Esophagus (tissue), 2 donors: Measurements from ENCODE around the gene RCC2. TPM values are rescaled to one million over a fixed set of nuclear protein-coding genes. Genes with fewer than 3 reads are reported as not detected.

Experiments
- H3K27ac ChIP-seq, 2 donors: one replicate each; pipeline ENCODE4 v1.5.1; 2013; ENCODE audit warnings: low read depth in 2 of 2, mild to moderate bottlenecking in 2 of 2, inconsistent platforms in 1 of 2, low read length in 1 of 2, moderate library complexity in 1 of 2
- H3K27me3 ChIP-seq, 2 donors: one replicate each; pipeline ENCODE4 v1.6.1; 2013; ENCODE audit warnings: low read length in 2 of 2, control low read depth in 1 of 2, mild to moderate bottlenecking in 1 of 2; ENCODE audit not compliant: insufficient read depth in 2 of 2, control insufficient read depth in 1 of 2
- H3K36me3 ChIP-seq, 2 donors: one replicate each; pipeline ENCODE4 v1.6.1; 2013; ENCODE audit warnings: low read length in 1 of 2; ENCODE audit not compliant: control insufficient read depth in 2 of 2, insufficient read depth in 2 of 2
- H3K4me1 ChIP-seq, 2 donors: one replicate each; pipeline ENCODE4 v1.6.1; 2013; ENCODE audit warnings: low read length in 1 of 2; ENCODE audit not compliant: control insufficient read depth in 2 of 2, insufficient read depth in 2 of 2
- H3K4me3 ChIP-seq, 2 donors: one replicate each; pipeline ENCODE4 v1.5.1; 2013; ENCODE audit warnings: low read length in 2 of 2, mild to moderate bottlenecking in 2 of 2, low read depth in 1 of 2, moderate library complexity in 1 of 2
- H3K9me3 ChIP-seq, 2 donors: one replicate each; pipeline ENCODE4 v1.6.1; 2013; ENCODE audit warnings: mild to moderate bottlenecking in 2 of 2, low read depth in 1 of 2, low read length in 1 of 2, moderate library complexity in 1 of 2; ENCODE audit not compliant: control insufficient read depth in 2 of 2, insufficient read depth in 1 of 2
- WGBS, 2 donors: extraction: QIAGEN DNeasy Blood & Tissue Kit; methylation state at CpG; one replicate each; pipeline ENCODE4 v1.1.7; 2013; 5-methylcytosine and 5-hydroxymethylcytosine counted together
- polyA plus RNA-seq, 2 donors: library from polyadenylated mRNA; stranded (reverse); fragments of 200-250 nt; gene quantifications; one replicate each; pipeline ENCODE4 v1.2.3, GENCODE V29; 2013
- donor health status: healthy with polysubstance abuse.
- donor health status: Bipolar disorder and iron deficiency.

RCC2 gene
- polyA plus RNA-seq, 2 donors: 48.8 TPM

DNA sequence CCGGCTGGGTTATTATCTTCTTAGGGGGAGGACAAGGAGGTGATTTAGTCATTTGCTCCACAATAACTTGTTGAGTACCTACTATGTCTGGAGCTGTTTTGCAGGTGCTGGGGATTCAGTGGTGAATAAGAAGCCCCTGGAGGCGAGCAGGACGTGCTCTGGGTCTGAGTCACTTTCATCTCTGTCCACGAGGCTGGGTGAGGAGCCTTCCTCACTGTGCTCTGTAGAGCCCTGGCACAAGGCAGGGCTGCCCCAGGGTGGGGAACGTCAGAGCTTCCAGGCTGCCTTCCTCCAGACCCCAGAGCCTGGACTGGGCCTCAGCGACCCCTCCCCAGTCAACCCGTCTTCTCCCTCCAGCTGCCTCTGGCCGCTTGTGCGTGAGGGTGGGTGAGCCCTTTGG, 70.0 kb downstream of the RCC2 start:
- WGBS, 2 donors: 53 to 67% methylated on average over 9 of the region's 9 CpGs
- Histone ChIP-seq H3K27ac (no peak overlapping the region), H3K9me3 (no peaks in the 10 kb centered on the region), H3K4me1 (peaks cover 0 to 3% of the 10 kb centered on the region in 2 donors), H3K36me3 (no peaks in the 10 kb centered on the region), H3K27me3 (no peaks in the 10 kb centered on the region), H3K4me3 (no peak overlapping the region)

DNA sequence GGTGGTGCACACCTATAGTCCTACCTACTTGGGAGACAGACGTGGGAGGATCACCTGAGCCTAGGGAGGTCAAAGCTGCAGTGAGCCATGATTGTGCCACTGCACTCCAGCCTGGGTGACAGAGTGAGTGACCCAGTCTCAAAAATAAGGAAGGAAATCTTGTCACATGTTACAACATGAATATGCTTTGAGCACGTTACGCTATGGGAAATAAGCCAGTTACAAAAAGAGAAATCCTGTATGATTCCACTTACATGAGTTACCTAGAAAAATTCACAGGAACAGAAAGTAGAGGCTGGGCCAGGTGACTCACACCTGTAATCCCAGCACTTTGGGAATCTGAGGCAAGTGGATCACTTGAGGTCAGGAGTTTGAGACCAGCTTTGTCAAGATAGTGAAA, 74.2 kb downstream of the RCC2 start:
- H3K9me3 ChIP-seq: no peaks in the 10 kb centered on the region
- WGBS, 2 donors: 46 to 64% methylated on average over 3 of the region's 3 CpGs
- H3K4me3 ChIP-seq: no peak overlapping the region
- no peak overlapping the region for H3K27ac ChIP-seq
- no peaks in the 10 kb centered on the region for H3K27me3 ChIP-seq
- H3K4me1 ChIP-seq: peaks cover 0 to 5% of the 10 kb centered on the region in 2 donors
- no peaks in the 10 kb centered on the region for H3K36me3 ChIP-seq

DNA sequence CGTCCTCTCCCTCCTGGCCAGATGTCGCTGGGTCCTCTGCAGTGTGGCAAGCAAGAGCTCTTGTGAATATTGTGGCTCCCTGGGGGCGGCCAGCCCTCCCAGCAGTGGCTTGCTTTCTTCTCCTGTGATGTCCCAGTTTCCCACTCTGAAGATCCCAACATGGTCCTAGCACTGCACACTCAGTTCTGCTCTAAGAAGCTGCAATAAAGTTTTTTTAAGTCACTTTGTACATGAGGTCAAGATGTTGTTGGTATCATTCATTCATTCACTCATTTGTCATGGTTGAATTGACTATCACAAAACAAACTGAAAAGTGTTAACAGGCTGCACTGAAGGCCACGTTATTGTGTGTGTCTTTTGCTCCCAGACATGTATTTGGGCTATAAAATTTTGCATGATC, 75.7 kb downstream of the RCC2 start:
- Histone ChIP-seq H3K36me3 (no peaks in the 10 kb centered on the region), H3K4me3 (no peak overlapping the region), H3K9me3 (no peaks in the 10 kb centered on the region), H3K27ac (no peak overlapping the region), H3K4me1 (peaks cover 0 to 5% of the 10 kb centered on the region in 2 donors), H3K27me3 (no peaks in the 10 kb centered on the region)
- 60 to 76% methylated on average over 4 of the region's 4 CpGs for WGBS, 2 donors

DNA sequence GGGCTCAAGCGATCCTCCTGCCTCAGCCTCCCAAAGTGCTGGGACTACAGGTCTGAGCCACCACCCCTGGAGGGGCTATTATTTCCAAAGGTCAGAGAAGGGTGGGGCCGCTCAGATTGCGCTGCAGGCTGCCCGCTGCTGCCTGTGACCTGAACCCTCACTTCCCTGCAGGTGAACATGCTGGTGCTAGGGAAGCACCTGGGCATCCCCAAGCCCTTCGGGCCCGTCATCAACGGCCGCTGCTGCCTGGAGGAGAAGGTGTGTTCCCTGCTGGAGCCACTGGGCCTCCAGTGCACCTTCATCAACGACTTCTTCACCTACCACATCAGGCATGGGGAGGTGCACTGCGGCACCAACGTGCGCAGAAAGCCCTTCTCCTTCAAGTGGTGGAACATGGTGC, 76.1 kb downstream of the RCC2 start:
- no peaks in the 10 kb centered on the region for H3K27me3 ChIP-seq
- 80 to 82% methylated on average over 12 of the region's 12 CpGs for WGBS, 2 donors
- no peaks in the 10 kb centered on the region for H3K9me3 ChIP-seq
- H3K4me3 ChIP-seq: no peak overlapping the region
- peaks cover 0 to 5% of the 10 kb centered on the region in 2 donors for H3K4me1 ChIP-seq
- H3K36me3 ChIP-seq: no peaks in the 10 kb centered on the region
- no peak overlapping the region for H3K27ac ChIP-seq

DNA sequence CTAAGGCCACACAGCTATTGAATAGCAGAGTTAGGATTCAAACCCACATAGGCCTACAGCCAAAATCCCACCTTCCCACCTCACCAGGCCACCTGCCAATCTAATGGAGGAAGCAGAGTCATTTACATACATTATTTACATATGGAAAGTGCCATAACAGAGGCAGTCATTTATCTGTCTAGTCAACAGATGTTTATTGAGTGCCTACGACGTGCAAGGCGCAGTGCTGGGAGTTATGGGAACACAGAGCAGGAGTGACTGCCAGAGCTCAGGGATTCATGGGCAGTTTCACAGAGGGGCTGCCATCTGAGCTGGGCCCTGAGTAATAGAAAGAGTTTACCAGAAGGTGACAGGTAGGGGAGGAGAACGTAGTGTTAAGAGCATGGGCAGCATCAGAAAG, 77.8 kb downstream of the RCC2 start:
- peaks cover 0 to 5% of the 10 kb centered on the region in 2 donors for H3K4me1 ChIP-seq
- H3K4me3 ChIP-seq: no peak overlapping the region
- H3K36me3 ChIP-seq: no peaks in the 10 kb centered on the region
- no peaks in the 10 kb centered on the region for H3K27me3 ChIP-seq
- H3K9me3 ChIP-seq: no peaks in the 10 kb centered on the region
- WGBS, 2 donors: 72 to 78% methylated on average over 4 of the region's 4 CpGs
- H3K27ac ChIP-seq: no peak overlapping the region

DNA sequence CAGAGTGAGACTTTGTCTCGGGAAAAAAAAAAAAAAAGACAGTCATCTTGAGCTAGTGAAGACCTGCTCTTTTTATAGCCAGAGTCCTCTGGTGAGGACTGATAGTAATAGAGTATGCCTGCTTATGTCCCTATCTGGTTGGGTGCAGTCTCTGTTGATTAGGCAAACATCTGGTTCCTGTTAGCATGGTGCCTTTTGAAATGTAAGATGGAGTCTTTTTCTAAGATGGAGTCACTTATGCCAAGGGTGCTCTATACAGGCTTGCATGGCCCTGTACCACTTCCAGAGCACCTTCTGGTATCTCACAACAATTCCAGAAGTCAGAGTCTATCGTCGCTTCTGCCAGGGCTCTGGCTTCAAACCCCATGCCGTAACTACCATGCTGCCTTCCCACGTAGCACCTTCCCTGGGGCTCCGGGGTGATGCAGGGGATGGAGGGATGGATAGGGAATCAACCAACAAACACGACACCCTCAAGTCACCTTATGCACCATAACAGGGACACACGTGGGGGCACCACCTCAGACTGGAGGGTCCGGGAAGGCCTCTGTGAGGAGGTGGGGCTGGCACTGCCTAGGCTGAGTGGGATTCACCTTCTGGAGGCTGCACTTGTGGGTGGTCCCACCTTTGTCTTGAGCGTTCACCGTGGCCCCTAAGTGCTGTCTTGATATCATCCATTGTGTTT, 79.1 kb downstream of the RCC2 start:
- H3K36me3 ChIP-seq: no peaks in the 10 kb centered on the region
- H3K4me1 ChIP-seq: peaks cover 0 to 2% of the 10 kb centered on the region in 2 donors
- no peak overlapping the region for H3K27ac ChIP-seq
- H3K4me3 ChIP-seq: no peak overlapping the region
- H3K27me3 ChIP-seq: no peaks in the 10 kb centered on the region
- H3K9me3 ChIP-seq: no peaks in the 10 kb centered on the region
- WGBS, 2 donors: 82% methylated on average over 11 of the region's 11 CpGs

GRCh38 chr1:17359808-17360207, 79.7 kb downstream of the RCC2 start:
- WGBS, 2 donors: 75 to 79% methylated on average over 9 of the region's 9 CpGs
- H3K27ac ChIP-seq: no peak overlapping the region
- no peaks in the 10 kb centered on the region for H3K27me3 ChIP-seq
- no peaks in the 10 kb centered on the region for H3K36me3 ChIP-seq
- no peak overlapping the region for H3K4me3 ChIP-seq
- H3K4me1 ChIP-seq: peaks cover 0 to 2% of the 10 kb centered on the region in 2 donors
- peaks cover 0 to 2% of the 10 kb centered on the region in 2 donors for H3K9me3 ChIP-seq

- Histone ChIP-seq H3K4me1 (peaks cover 0 to 2% of the 10 kb centered on the region in 2 donors), H3K9me3 (peaks cover 0 to 2% of the 10 kb centered on the region in 2 donors), H3K27ac (no peak overlapping the region), H3K36me3 (no peaks in the 10 kb centered on the region), H3K4me3 (no peak overlapping the region), H3K27me3 (no peaks in the 10 kb centered on the region)
- 54 to 62% methylated on average over 11 of the region's 11 CpGs for WGBS, 2 donors
These were observed 80.4 kb downstream of the RCC2 start for GRCh38 chr1:17359031-17359430.

DNA sequence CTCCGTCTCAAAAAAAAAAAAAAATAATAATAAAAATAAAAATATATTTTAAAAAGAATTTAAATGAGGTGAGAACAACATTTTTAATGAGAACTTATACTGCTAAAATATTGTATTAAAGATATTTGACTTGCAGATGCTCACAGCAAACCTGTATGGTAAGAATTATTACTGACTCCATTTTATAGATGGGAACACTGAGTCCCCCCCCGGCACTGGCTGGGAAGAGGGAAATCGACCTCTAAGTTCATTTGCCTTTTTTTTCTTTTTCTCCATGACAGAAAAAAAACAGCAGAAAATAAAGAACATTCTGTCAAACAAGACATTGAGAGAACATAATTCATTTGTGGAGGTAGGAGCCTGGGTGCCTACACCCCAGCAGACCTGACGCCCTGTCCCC, 80.9 kb downstream of the RCC2 start:
- Histone ChIP-seq H3K27ac (no peak overlapping the region), H3K36me3 (no peaks in the 10 kb centered on the region), H3K9me3 (peaks cover 0 to 2% of the 10 kb centered on the region in 2 donors), H3K4me1 (peaks cover 0 to 2% of the 10 kb centered on the region in 2 donors), H3K4me3 (no peak overlapping the region), H3K27me3 (no peaks in the 10 kb centered on the region)
- WGBS, 2 donors: 68 to 70% methylated on average over 4 of the region's 4 CpGs
